Measurements from ENCODE around the gene SLC9A9. TPM values are rescaled to one million over a fixed set of nuclear protein-coding genes. Genes with fewer than 3 reads are reported as not detected.

Gene SLC9A9
- total and polyA plus RNA-seq, 10 of the 15 experiments (the other 5 are each of a cell fraction or from before 2014, with no cell fraction given), result 3.5 to 14.2 (median 9.3) TPM

DNA sequence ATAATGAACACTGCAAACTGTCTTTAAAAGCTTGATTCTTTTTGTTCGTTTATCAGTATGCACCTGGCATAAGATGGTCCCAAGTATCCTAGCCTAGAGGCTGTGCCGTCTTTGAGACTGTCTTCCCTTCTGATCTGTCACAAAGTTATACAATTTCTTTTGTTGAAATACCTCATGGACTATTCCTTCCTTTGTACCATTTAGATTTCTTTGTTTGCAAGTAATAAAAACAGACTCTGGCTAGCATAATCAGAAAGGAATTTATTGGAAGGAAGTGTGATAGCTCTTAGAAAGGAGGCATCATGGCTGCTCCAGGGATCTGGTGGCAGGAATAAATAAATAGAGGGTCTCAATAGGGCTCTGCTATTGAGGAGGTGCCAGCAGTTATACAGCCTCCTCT lies 280.4 kb downstream of the SLC9A9 start:
- TF ChIP-seq, protein P1, sequence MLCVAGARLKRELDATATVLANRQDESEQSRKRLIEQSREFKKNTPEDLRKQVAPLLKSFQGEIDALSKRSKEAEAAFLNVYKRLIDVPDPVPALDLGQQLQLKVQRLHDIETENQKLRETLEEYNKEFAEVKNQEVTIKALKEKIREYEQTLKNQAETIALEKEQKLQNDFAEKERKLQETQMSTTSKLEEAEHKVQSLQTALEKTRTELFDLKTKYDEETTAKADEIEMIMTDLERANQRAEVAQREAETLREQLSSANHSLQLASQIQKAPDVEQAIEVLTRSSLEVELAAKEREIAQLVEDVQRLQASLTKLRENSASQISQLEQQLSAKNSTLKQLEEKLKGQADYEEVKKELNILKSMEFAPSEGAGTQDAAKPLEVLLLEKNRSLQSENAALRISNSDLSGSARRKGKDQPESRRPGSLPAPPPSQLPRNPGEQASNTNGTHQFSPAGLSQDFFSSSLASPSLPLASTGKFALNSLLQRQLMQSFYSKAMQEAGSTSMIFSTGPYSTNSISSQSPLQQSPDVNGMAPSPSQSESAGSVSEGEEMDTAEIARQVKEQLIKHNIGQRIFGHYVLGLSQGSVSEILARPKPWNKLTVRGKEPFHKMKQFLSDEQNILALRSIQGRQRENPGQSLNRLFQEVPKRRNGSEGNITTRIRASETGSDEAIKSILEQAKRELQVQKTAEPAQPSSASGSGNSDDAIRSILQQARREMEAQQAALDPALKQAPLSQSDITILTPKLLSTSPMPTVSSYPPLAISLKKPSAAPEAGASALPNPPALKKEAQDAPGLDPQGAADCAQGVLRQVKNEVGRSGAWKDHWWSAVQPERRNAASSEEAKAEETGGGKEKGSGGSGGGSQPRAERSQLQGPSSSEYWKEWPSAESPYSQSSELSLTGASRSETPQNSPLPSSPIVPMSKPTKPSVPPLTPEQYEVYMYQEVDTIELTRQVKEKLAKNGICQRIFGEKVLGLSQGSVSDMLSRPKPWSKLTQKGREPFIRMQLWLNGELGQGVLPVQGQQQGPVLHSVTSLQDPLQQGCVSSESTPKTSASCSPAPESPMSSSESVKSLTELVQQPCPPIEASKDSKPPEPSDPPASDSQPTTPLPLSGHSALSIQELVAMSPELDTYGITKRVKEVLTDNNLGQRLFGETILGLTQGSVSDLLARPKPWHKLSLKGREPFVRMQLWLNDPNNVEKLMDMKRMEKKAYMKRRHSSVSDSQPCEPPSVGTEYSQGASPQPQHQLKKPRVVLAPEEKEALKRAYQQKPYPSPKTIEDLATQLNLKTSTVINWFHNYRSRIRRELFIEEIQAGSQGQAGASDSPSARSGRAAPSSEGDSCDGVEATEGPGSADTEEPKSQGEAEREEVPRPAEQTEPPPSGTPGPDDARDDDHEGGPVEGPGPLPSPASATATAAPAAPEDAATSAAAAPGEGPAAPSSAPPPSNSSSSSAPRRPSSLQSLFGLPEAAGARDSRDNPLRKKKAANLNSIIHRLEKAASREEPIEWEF (IDR thresholded peaks at IDR 0.05; ENCODE audit: insufficient replicate concordance, low read depth, low read length), result no peak
- TF ChIP-seq NFYA (IDR thresholded peaks at IDR 0.05; ENCODE audit: borderline replicate concordance, low read depth, low read length) (no peak), SP1 (IDR thresholded peaks at IDR 0.05; ENCODE audit: low read depth, low read length) (no peak), SIX5 (IDR thresholded peaks at IDR 0.05; ENCODE audit: low read depth, low read length, severe bottlenecking) (no peak), POLR2AphosphoS5 (IDR thresholded peaks at IDR 0.05; ENCODE audit: low read length) (no peak), WRNIP1 (IDR thresholded peaks at IDR 0.05; ENCODE audit: borderline replicate concordance, low read depth, low read length) (no peak), EGR1 (IDR thresholded peaks at IDR 0.05; ENCODE audit: borderline replicate concordance in 1 of 2, low read depth in 2 of 2, low read length in 2 of 2) (no peak), KLF5 (IDR thresholded peaks at IDR 0.05; ENCODE audit: partially characterized antibody) (no peak), MYB (IDR thresholded peaks at IDR 0.05; ENCODE audit: borderline replicate concordance, low read depth, low read length) (no peak), NRF1 (conservative IDR thresholded peaks at IDR 0.05; ENCODE audit: low read depth, low read length) (no peak), ZNF207 (IDR thresholded peaks at IDR 0.05; ENCODE audit: borderline replicate concordance) (no peak)
- TF ChIP-seq, protein P2, sequence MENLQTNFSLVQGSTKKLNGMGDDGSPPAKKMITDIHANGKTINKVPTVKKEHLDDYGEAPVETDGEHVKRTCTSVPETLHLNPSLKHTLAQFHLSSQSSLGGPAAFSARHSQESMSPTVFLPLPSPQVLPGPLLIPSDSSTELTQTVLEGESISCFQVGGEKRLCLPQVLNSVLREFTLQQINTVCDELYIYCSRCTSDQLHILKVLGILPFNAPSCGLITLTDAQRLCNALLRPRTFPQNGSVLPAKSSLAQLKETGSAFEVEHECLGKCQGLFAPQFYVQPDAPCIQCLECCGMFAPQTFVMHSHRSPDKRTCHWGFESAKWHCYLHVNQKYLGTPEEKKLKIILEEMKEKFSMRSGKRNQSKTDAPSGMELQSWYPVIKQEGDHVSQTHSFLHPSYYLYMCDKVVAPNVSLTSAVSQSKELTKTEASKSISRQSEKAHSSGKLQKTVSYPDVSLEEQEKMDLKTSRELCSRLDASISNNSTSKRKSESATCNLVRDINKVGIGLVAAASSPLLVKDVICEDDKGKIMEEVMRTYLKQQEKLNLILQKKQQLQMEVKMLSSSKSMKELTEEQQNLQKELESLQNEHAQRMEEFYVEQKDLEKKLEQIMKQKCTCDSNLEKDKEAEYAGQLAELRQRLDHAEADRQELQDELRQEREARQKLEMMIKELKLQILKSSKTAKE (IDR thresholded peaks at IDR 0.05; ENCODE audit: low read depth, poor library complexity, severe bottlenecking), result no peak
- TF ChIP-seq, protein P3, sequence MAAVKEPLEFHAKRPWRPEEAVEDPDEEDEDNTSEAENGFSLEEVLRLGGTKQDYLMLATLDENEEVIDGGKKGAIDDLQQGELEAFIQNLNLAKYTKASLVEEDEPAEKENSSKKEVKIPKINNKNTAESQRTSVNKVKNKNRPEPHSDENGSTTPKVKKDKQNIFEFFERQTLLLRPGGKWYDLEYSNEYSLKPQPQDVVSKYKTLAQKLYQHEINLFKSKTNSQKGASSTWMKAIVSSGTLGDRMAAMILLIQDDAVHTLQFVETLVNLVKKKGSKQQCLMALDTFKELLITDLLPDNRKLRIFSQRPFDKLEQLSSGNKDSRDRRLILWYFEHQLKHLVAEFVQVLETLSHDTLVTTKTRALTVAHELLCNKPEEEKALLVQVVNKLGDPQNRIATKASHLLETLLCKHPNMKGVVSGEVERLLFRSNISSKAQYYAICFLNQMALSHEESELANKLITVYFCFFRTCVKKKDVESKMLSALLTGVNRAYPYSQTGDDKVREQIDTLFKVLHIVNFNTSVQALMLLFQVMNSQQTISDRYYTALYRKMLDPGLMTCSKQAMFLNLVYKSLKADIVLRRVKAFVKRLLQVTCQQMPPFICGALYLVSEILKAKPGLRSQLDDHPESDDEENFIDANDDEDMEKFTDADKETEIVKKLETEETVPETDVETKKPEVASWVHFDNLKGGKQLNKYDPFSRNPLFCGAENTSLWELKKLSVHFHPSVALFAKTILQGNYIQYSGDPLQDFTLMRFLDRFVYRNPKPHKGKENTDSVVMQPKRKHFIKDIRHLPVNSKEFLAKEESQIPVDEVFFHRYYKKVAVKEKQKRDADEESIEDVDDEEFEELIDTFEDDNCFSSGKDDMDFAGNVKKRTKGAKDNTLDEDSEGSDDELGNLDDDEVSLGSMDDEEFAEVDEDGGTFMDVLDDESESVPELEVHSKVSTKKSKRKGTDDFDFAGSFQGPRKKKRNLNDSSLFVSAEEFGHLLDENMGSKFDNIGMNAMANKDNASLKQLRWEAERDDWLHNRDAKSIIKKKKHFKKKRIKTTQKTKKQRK (IDR thresholded peaks at IDR 0.05; ENCODE audit: low read depth, low read length), result no peak
- Histone ChIP-seq H3K27ac (ENCODE audit: control insufficient read depth, insufficient read depth) (no peak overlapping the region), H3K4me3 (no peak overlapping the region), H3K36me3 (ENCODE audit: control insufficient read depth in 2 of 2, insufficient read depth in 2 of 2, low read length in 1 of 2) (no peaks in the 10 kb centered on the region), H3K4me2 (ENCODE audit: control insufficient read depth, insufficient read depth) (no peak overlapping the region), H3K9me3 (replicated peaks; ENCODE audit: control insufficient read depth, insufficient read depth, low read length) (no peaks in the 10 kb centered on the region), H4K20me1 (ENCODE audit: control insufficient read depth, insufficient read depth) (no peaks in the 10 kb centered on the region), H3K27me3 (replicated peaks in 1 of 2; ENCODE audit: control insufficient read depth in 2 of 2, insufficient read depth in 2 of 2, low read length in 1 of 2) (no peaks in the 10 kb centered on the region), H2AFZ (ENCODE audit: control insufficient read depth, low read depth, low read length) (no peak overlapping the region), H3K79me2 (ENCODE audit: control insufficient read depth, insufficient read depth, low read length) (no peaks in the 10 kb centered on the region), H3K9ac (ENCODE audit: control insufficient read depth, insufficient read depth, low read length) (no peak overlapping the region), H3K4me1 (ENCODE audit: control insufficient read depth, insufficient read depth, low read length) (no peaks in the 10 kb centered on the region)
- DNase-seq (ENCODE audit: low read depth, low spot score) (no peak), FAIRE-seq (no peak), ATAC-seq (no peak)
- 50% methylated on average over 2 of the region's 2 CpGs for WGBS (ENCODE audit: insufficient coverage, insufficient replicate concordance, low lambda C conversion rate, missing lambda C conversion rate)
- BruUV-seq (replicated peaks), result no TSS peak
- ChIA-PET POLR2A (no interaction called here), RAD21 (ENCODE audit: unreplicated experiment) (no interaction called here), CTCF (no interaction called here), SMC1A (ENCODE audit: uncharacterized antibody, unreplicated experiment) (no interaction called here)
- intact Hi-C loops (cut with micrococcal nuclease; ENCODE audit: unreplicated experiment), result no loop called here
- in situ Hi-C loops (cut with MboI), result no loop called here
